ENCODE data around the gene CCDC192. TPM values are rescaled to one million over a fixed set of nuclear protein-coding genes. Genes with fewer than 3 reads are reported as not detected.

The CCDC192 gene
- total RNA-seq, 1 experiment from 2014 or later, result not detected

DNA sequence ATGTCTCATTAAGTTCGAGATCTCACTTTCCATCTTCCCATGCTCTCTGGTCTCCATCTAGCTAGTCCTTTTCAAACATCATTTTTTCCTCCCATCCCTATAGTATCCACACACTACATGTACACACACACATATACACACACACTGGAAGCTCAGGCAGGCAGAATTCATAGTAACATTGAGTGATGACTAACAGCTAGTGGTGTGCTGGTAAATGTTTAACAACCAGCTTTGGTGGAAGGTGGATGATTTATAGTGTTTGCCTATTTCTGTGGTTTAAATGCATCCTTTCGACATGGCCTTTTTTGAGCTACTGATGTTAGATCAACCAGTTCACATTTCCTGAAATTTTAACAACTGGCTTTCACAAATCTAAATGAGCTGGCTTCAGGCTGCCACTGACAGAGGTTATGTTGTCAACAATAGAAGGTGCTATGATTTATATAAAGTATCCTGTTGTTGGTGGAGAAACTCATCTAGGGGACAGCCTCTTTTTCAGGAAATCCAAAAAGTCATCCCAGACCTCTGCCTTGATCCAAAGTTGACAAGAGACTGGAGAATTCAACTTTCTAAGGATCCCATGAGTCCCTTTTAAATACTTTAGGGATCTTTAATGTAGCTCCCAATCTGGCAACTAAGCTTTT lies 117.8 kb downstream of the CCDC192 start:
- Histone ChIP-seq H3K4me1 (ENCODE audit: insufficient read depth, low read length, poor library complexity, severe bottlenecking) (no peaks in the 10 kb centered on the region), H3K27me3 (replicated peaks; ENCODE audit: insufficient read depth, low read depth, low read length, poor library complexity) (peaks cover 25% of the 10 kb centered on the region), H3K9me3 (ENCODE audit: low read depth, low read length, poor library complexity, severe bottlenecking) (no peaks in the 10 kb centered on the region), H3K27ac (ENCODE audit: low read depth, low read length, poor library complexity, severe bottlenecking) (no peak overlapping the region), H3K36me3 (ENCODE audit: insufficient read depth, low read length, poor library complexity, severe bottlenecking) (no peaks in the 10 kb centered on the region), H3K4me3 (ENCODE audit: low read depth, low read length, poor library complexity, severe bottlenecking) (no peak overlapping the region)
- intact Hi-C loops (cut with micrococcal nuclease; ENCODE audit: unreplicated experiment), result no loop called here
- no peak for TF ChIP-seq EZH2 (IDR thresholded peaks at IDR 0.05; ENCODE audit: borderline replicate concordance, low read depth, low read length, poor library complexity, severe bottlenecking)
- no TSS peak for BruUV-seq (replicated peaks)
- POLR2A ChIA-PET (ENCODE audit: low non-redundant PET), result no interaction called here
- DNase-seq (ENCODE audit: low spot score), result no peak
- CTCF ChIA-PET, result no interaction called here

DNA sequence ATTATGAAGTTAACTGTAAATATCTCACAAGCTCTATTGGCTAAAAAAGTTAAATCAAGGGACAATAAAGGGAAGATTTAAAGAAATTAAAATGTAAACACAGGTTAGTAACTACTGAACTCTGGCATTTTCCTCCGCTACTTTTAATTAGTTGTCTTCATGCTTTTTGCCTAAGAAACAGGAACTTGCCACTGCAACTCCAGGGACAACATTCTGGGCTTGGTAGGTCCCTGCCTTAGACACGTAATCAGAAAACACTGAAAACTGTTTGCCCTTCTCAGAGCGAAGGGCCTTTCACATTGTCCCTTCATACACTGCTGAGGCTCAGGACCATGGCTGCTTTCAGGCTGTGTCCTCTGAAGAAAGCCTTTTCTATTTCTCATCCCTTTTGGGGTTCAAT lies 118.7 kb downstream of the CCDC192 start:
- Histone ChIP-seq H3K27me3 (replicated peaks; ENCODE audit: insufficient read depth, low read depth, low read length, poor library complexity) (peaks cover 22% of the 10 kb centered on the region), H3K4me3 (ENCODE audit: low read depth, low read length, poor library complexity, severe bottlenecking) (no peak overlapping the region), H3K4me1 (ENCODE audit: insufficient read depth, low read length, poor library complexity, severe bottlenecking) (no peaks in the 10 kb centered on the region), H3K36me3 (ENCODE audit: insufficient read depth, low read length, poor library complexity, severe bottlenecking) (no peaks in the 10 kb centered on the region), H3K27ac (ENCODE audit: low read depth, low read length, poor library complexity, severe bottlenecking) (no peak overlapping the region), H3K9me3 (ENCODE audit: low read depth, low read length, poor library complexity, severe bottlenecking) (no peaks in the 10 kb centered on the region)
- ChIA-PET POLR2A (ENCODE audit: low non-redundant PET) (no interaction called here), CTCF (no interaction called here)
- no peak for DNase-seq (ENCODE audit: low spot score)
- intact Hi-C loops (cut with micrococcal nuclease; ENCODE audit: unreplicated experiment), result no loop called here
- no TSS peak for BruUV-seq (replicated peaks)
- TF ChIP-seq, protein P1, sequence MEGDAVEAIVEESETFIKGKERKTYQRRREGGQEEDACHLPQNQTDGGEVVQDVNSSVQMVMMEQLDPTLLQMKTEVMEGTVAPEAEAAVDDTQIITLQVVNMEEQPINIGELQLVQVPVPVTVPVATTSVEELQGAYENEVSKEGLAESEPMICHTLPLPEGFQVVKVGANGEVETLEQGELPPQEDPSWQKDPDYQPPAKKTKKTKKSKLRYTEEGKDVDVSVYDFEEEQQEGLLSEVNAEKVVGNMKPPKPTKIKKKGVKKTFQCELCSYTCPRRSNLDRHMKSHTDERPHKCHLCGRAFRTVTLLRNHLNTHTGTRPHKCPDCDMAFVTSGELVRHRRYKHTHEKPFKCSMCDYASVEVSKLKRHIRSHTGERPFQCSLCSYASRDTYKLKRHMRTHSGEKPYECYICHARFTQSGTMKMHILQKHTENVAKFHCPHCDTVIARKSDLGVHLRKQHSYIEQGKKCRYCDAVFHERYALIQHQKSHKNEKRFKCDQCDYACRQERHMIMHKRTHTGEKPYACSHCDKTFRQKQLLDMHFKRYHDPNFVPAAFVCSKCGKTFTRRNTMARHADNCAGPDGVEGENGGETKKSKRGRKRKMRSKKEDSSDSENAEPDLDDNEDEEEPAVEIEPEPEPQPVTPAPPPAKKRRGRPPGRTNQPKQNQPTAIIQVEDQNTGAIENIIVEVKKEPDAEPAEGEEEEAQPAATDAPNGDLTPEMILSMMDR (conservative IDR thresholded peaks at IDR 0.05; ENCODE audit: low read depth, low read length), result no peak
- TF ChIP-seq EZH2 (IDR thresholded peaks at IDR 0.05; ENCODE audit: borderline replicate concordance, low read depth, low read length, poor library complexity, severe bottlenecking), result no peak

DNA sequence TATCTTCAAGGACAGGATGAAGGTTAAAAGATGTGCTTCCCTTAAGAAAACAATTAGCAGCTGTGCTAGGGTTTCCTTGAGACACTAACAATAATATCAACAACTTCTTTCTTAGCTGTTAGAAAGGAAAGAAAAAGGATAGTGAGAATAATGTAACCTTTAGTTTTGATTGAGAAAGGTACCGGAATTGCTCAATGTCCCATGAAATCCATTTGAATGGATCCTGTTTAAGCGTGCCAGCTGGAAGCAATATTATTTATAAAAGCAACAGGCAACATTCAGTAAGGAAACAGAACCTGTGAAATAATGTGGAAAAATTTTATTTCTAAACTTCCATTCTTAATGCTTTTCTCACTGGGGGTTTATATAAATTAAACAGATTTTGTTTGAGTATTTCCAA lies 120.9 kb downstream of the CCDC192 start:
- Histone ChIP-seq H3K27me3 (replicated peaks; ENCODE audit: insufficient read depth, low read depth, low read length, poor library complexity) (peaks cover 14% of the 10 kb centered on the region), H3K4me3 (ENCODE audit: low read depth, low read length, poor library complexity, severe bottlenecking) (no peak overlapping the region), H3K9me3 (ENCODE audit: low read depth, low read length, poor library complexity, severe bottlenecking) (no peaks in the 10 kb centered on the region), H3K27ac (ENCODE audit: low read depth, low read length, poor library complexity, severe bottlenecking) (no peak overlapping the region), H3K4me1 (ENCODE audit: insufficient read depth, low read length, poor library complexity, severe bottlenecking) (no peaks in the 10 kb centered on the region), H3K36me3 (ENCODE audit: insufficient read depth, low read length, poor library complexity, severe bottlenecking) (no peaks in the 10 kb centered on the region)
- CTCF ChIA-PET, result no interaction called here
- POLR2A ChIA-PET (ENCODE audit: low non-redundant PET), result no interaction called here
- no peak for DNase-seq (ENCODE audit: low spot score)
- intact Hi-C loops (cut with micrococcal nuclease; ENCODE audit: unreplicated experiment), result no loop called here
- TF ChIP-seq, protein P1 (conservative IDR thresholded peaks at IDR 0.05; ENCODE audit: low read depth, low read length), result no peak
- no peak for TF ChIP-seq EZH2 (IDR thresholded peaks at IDR 0.05; ENCODE audit: borderline replicate concordance, low read depth, low read length, poor library complexity, severe bottlenecking)
- BruUV-seq (replicated peaks), result no TSS peak

DNA sequence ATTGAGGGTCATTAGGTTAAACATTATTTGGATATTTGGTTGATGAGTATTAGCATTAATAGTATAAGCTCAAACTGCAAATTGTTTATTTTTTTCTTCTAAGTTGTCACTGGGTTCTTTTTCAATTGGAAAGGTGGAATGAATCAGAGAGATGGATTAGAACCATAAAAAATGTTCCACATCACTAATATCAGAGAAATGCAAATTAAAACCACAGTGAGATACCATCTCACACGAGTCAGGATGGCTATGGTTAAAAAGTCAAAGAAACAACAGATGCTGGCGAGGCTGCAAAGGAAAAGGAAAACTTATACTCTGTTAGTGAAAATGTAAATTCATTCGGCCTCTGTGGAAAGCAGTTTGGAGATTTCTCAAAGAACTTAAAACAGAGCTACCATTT lies 122.8 kb downstream of the CCDC192 start:
- no TSS peak for BruUV-seq (replicated peaks)
- Histone ChIP-seq H3K27me3 (replicated peaks; ENCODE audit: insufficient read depth, low read depth, low read length, poor library complexity) (peaks cover 28% of the 10 kb centered on the region), H3K4me3 (ENCODE audit: low read depth, low read length, poor library complexity, severe bottlenecking) (no peak overlapping the region), H3K9me3 (ENCODE audit: low read depth, low read length, poor library complexity, severe bottlenecking) (no peaks in the 10 kb centered on the region), H3K4me1 (ENCODE audit: insufficient read depth, low read length, poor library complexity, severe bottlenecking) (no peaks in the 10 kb centered on the region), H3K27ac (ENCODE audit: low read depth, low read length, poor library complexity, severe bottlenecking) (no peak overlapping the region), H3K36me3 (ENCODE audit: insufficient read depth, low read length, poor library complexity, severe bottlenecking) (no peaks in the 10 kb centered on the region)
- intact Hi-C loops (cut with micrococcal nuclease; ENCODE audit: unreplicated experiment), result no loop called here
- POLR2A ChIA-PET (ENCODE audit: low non-redundant PET), result no interaction called here
- DNase-seq (ENCODE audit: low spot score), result no peak
- TF ChIP-seq, protein P1 (conservative IDR thresholded peaks at IDR 0.05; ENCODE audit: low read depth, low read length), result no peak
- TF ChIP-seq EZH2 (IDR thresholded peaks at IDR 0.05; ENCODE audit: borderline replicate concordance, low read depth, low read length, poor library complexity, severe bottlenecking), result no peak
- CTCF ChIA-PET, result no interaction called here
